Mesenchymal stem cell (in vitro differentiated cells and primary cell): Measurements from ENCODE around the gene POMT2.
A peak's percentile ranks its signal among the peaks of the same experiment; 100 is the strongest.

Experiments used
- DNase-seq: peaks from one replicate; pipeline ENCODE4 v3.0.0-alpha.2; 2013
- H2AFZ ChIP-seq: one replicate; pipeline ENCODE4 v1.6.1; 2013; ENCODE audit warnings: low read depth, mild to moderate bottlenecking, control low read depth, inconsistent platforms, low read length, moderate library complexity
- H2AK5ac ChIP-seq: 2 replicates; pipeline ENCODE4 v1.6.1; 2013; ENCODE audit warnings: low read length, moderate library complexity, mild to moderate bottlenecking, inconsistent platforms; ENCODE audit not compliant: severe bottlenecking
- H2BK120ac ChIP-seq: one replicate; pipeline ENCODE4 v1.6.1; 2013; ENCODE audit warnings: low read depth, mild to moderate bottlenecking, inconsistent platforms, low read length, moderate library complexity
- H2BK12ac ChIP-seq, 2 experiments: one replicate each; pipeline ENCODE4 v1.6.1; 2013; ENCODE audit warnings: inconsistent platforms in 2 of 2, low read length in 2 of 2, mild to moderate bottlenecking in 2 of 2, moderate library complexity in 2 of 2, control low read depth in 1 of 2
- H2BK15ac ChIP-seq: one replicate; pipeline ENCODE4 v1.6.1; 2013; ENCODE audit warnings: mild to moderate bottlenecking, low read depth, inconsistent platforms; ENCODE audit not compliant: poor library complexity, severe bottlenecking
- H2BK5ac ChIP-seq: 2 replicates; pipeline ENCODE4 v1.6.1; 2013; ENCODE audit warnings: low read depth, mild to moderate bottlenecking, low read length, control low read depth, inconsistent platforms; ENCODE audit not compliant: poor library complexity, severe bottlenecking
- H3K14ac ChIP-seq, 2 experiments: one replicate each; pipeline ENCODE4 v1.6.1; 2013; ENCODE audit warnings: inconsistent platforms in 2 of 2, low read length in 2 of 2, control low read depth in 1 of 2, mild to moderate bottlenecking in 1 of 2, moderate library complexity in 1 of 2
- H3K18ac ChIP-seq, 2 experiments: one replicate each; pipeline ENCODE4 v1.6.1; 2013; ENCODE audit warnings: inconsistent platforms in 2 of 2, low read length in 2 of 2, control low read depth in 1 of 2, low read depth in 1 of 2, mild to moderate bottlenecking in 1 of 2
- H3K23ac ChIP-seq, 2 experiments: one replicate each; pipeline ENCODE4 v1.6.1; 2013; ENCODE audit warnings: inconsistent platforms in 2 of 2, low read length in 2 of 2, mild to moderate bottlenecking in 2 of 2, moderate library complexity in 2 of 2, control low read depth in 1 of 2
- H3K27ac ChIP-seq: 2 replicates; pipeline ENCODE4 v1.5.1; 2013; ENCODE audit warnings: mild to moderate bottlenecking, moderate library complexity, low read length, control low read depth, inconsistent platforms; ENCODE audit not compliant: poor library complexity, severe bottlenecking
- H3K27me3 ChIP-seq, 2 experiments: 2 replicates each; pipeline versions ENCODE4 v1.6.1 to v1.7.0; 2013; ENCODE audit warnings: low read length in 2 of 2, mild to moderate bottlenecking in 2 of 2, moderate library complexity in 2 of 2, control low read depth in 1 of 2, inconsistent platforms in 1 of 2; ENCODE audit not compliant: control insufficient read depth in 1 of 2, insufficient read depth in 1 of 2
- H3K36me3 ChIP-seq, 2 experiments: 2 replicates each; pipeline versions ENCODE4 v1.6.1 to v1.7.0; 2013; ENCODE audit warnings: low read length in 2 of 2, control low read depth in 1 of 2, inconsistent platforms in 1 of 2, low read depth in 1 of 2, mild to moderate bottlenecking in 1 of 2; ENCODE audit not compliant: insufficient read depth in 2 of 2, control insufficient read depth in 1 of 2
- H3K4ac ChIP-seq, 2 experiments: one replicate each; pipeline ENCODE4 v1.6.1; 2013; ENCODE audit warnings: inconsistent platforms in 2 of 2, low read length in 2 of 2, mild to moderate bottlenecking in 2 of 2, moderate library complexity in 2 of 2, control low read depth in 1 of 2, low read depth in 1 of 2
- H3K4me1 ChIP-seq: 2 replicates; pipeline ENCODE4 v1.6.1; 2013; ENCODE audit warnings: low read depth, low read length, control low read depth; ENCODE audit not compliant: control insufficient read depth, insufficient read depth
- H3K4me2 ChIP-seq: 2 replicates; pipeline ENCODE4 v1.6.1; 2013; ENCODE audit warnings: low read length, mild to moderate bottlenecking, inconsistent platforms; ENCODE audit not compliant: poor library complexity, severe bottlenecking
- H3K4me3 ChIP-seq, 2 experiments: 2 replicates each; pipeline versions ENCODE4 v1.5.1 to v1.7.0; 2013; ENCODE audit warnings: low read length in 2 of 2, mild to moderate bottlenecking in 2 of 2, control low read depth in 1 of 2, low read depth in 1 of 2; ENCODE audit not compliant: insufficient read depth in 1 of 2
- H3K79me1 ChIP-seq: replicated peaks from 2 replicates; pipeline ENCODE4 v1.6.1; 2013; ENCODE audit warnings: mild to moderate bottlenecking, control low read depth, low read length, inconsistent platforms; ENCODE audit not compliant: poor library complexity, severe bottlenecking
- H3K9ac ChIP-seq: 2 replicates; pipeline ENCODE4 v1.7.0; 2013; ENCODE audit warnings: mild to moderate bottlenecking, low read length, moderate library complexity
- H3K9me3 ChIP-seq: 2 replicates; pipeline ENCODE4 v1.7.0; 2013; ENCODE audit warnings: mild to moderate bottlenecking, low read length; ENCODE audit not compliant: control insufficient read depth
- H4K8ac ChIP-seq: one replicate; pipeline ENCODE4 v1.6.1; 2013; ENCODE audit warnings: inconsistent platforms, mild to moderate bottlenecking, low read length, moderate library complexity
- H4K91ac ChIP-seq: one replicate; pipeline ENCODE4 v1.6.1; 2013; ENCODE audit warnings: mild to moderate bottlenecking, low read length, inconsistent platforms
- WGBS: methylation state at CpG from one replicate; pipeline ENCODE4 v1.1.7; 2013; ENCODE audit warnings: mixed read lengths; 5-methylcytosine and 5-hydroxymethylcytosine counted together

Gene POMT2

DNA sequence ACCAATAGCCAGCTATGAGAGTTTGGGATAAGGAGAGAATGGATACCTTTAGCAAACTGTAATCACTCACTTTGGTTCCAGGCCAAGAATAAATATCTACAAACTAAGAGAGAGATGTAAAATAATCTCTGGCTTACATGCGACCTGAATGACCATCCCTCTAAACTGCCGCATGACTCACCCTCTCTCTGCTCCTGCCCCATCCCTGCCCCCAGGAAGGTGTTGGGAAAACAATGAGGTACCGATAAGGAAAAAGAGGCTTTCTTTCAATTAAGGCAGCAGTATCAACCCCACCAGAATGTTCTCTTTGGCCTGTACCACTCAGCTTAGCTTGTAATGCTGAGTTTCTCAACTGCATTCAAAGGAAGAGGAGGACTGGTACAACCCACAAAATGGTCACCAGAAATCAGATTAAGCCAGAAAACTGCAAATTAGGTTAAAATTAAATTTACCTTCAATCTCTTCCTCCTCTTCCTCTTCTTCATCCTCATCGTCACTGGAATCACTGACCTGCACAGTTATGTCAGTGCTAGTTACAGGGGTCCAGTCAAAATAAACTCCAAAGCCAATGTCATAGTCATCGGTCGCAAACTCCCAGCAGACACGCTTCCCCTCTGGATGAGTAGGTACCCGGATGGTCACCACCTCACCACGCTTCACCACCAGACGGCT is 22.2 kb upstream of the POMT2 start:
- H3K4me2 ChIP-seq = no peak overlapping the region
- H3K36me3 ChIP-seq = peaks cover 12 to 47% of the 10 kb centered on the region in 2 experiments
- no peak overlapping the region for H3K27ac ChIP-seq
- 93% methylated on average over 9 of the region's 10 CpGs for WGBS
- H3K9ac ChIP-seq = no peak overlapping the region
- no peak overlapping the region for H2BK120ac ChIP-seq
- no peak overlapping the region for H3K14ac ChIP-seq
- DNase-seq = no peak
- H3K18ac ChIP-seq = no peak overlapping the region
- H3K4ac ChIP-seq = no peak overlapping the region
- H2BK15ac ChIP-seq = no peak overlapping the region
- peaks cover 7% of the 10 kb centered on the region for H3K79me1 ChIP-seq
- H3K23ac ChIP-seq = no peak overlapping the region
- no peak overlapping the region for H2AK5ac ChIP-seq
- no peak overlapping the region for H4K91ac ChIP-seq
- H3K4me3 ChIP-seq = no peak overlapping the region
- no peak overlapping the region for H4K8ac ChIP-seq
- H2AFZ ChIP-seq = no peak overlapping the region
- no peak overlapping the region for H2BK5ac ChIP-seq
- no peaks in the 10 kb centered on the region for H3K9me3 ChIP-seq
- H3K27me3 ChIP-seq = no peaks in the 10 kb centered on the region
- H3K4me1 ChIP-seq = peaks cover 1% of the 10 kb centered on the region
- no peak overlapping the region for H2BK12ac ChIP-seq

DNA sequence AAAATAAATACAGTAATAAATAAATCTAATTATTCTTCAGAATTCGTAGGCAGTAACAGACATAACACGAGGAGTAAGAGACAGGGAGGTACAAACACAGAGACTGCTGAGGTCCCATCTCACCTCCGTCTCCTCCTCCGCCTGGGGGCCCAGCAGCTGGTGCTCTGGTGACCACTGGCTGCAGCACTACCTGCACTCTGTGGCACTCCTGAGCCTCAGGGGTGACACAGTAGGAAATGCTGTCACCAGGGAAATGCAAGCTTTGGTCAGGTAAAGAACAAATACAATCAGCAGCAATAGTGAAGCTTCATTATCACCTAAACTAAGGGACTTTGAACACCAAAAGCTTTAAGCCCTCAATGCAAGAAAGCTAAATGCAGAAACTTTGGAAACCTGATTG is 19.7 kb upstream of the POMT2 start:
- H4K8ac ChIP-seq = no peak overlapping the region
- H3K4me2 ChIP-seq = no peak overlapping the region
- no peak overlapping the region for H3K9ac ChIP-seq
- H3K14ac ChIP-seq = no peak overlapping the region
- H3K27ac ChIP-seq = no peak overlapping the region
- no peaks in the 10 kb centered on the region for H3K27me3 ChIP-seq
- peaks cover 12 to 41% of the 10 kb centered on the region in 2 experiments for H3K36me3 ChIP-seq
- H3K79me1 ChIP-seq = peaks cover 4% of the 10 kb centered on the region
- H3K23ac ChIP-seq = no peak overlapping the region
- H3K4ac ChIP-seq = no peak overlapping the region
- DNase-seq = no peak
- H3K18ac ChIP-seq = no peak overlapping the region
- no peak overlapping the region for H2BK5ac ChIP-seq
- no peak overlapping the region for H2AK5ac ChIP-seq
- no peak overlapping the region for H2BK12ac ChIP-seq
- H3K4me3 ChIP-seq = no peak overlapping the region
- H4K91ac ChIP-seq = no peak overlapping the region
- H3K9me3 ChIP-seq = no peaks in the 10 kb centered on the region
- H2BK15ac ChIP-seq = no peak overlapping the region
- H2AFZ ChIP-seq = no peak overlapping the region
- no peak overlapping the region for H2BK120ac ChIP-seq
- H3K4me1 ChIP-seq = peaks cover 1% of the 10 kb centered on the region
- 88% methylated on average over 4 of the region's 4 CpGs for WGBS

DNA sequence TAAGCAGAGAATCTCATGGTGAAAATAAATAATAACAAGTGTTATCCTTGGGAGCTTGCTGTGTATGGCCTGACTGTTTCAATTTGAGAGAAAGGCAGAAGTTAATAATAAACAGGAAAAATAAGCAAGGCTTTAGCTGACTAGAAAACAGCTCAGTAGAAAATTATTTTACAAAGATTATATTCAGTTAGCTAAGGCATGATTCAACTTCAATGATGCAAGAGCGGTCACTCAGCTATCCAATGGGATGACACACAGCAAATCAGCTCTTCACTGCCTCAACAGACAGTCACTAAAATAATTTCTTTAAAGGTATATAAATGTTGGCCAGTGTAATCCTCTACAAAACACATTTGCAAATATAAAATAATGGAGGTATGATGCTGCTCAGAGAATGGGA is 18.7 kb upstream of the POMT2 start:
- H2BK120ac ChIP-seq = no peak overlapping the region
- peaks cover 12 to 41% of the 10 kb centered on the region in 2 experiments for H3K36me3 ChIP-seq
- H3K9ac ChIP-seq = peak overlapping the region; percentile 46
- H2AFZ ChIP-seq = no peak overlapping the region
- peak overlapping the region; percentile 8 for H3K4me2 ChIP-seq
- H3K79me1 ChIP-seq = peaks cover 4% of the 10 kb centered on the region
- no peak overlapping the region for H2BK15ac ChIP-seq
- peak; percentile 22 for DNase-seq
- peaks cover 1% of the 10 kb centered on the region for H3K4me1 ChIP-seq
- H4K91ac ChIP-seq = no peak overlapping the region
- H3K9me3 ChIP-seq = no peaks in the 10 kb centered on the region
- H3K14ac ChIP-seq = no peak overlapping the region
- no peaks in the 10 kb centered on the region for H3K27me3 ChIP-seq
- no peak overlapping the region for H2BK5ac ChIP-seq
- no peak overlapping the region for H3K4me3 ChIP-seq
- H2BK12ac ChIP-seq = no peak overlapping the region
- WGBS = 100% methylated on average over 1 of the region's 1 CpG
- no peak overlapping the region for H3K4ac ChIP-seq
- H3K23ac ChIP-seq = no peak overlapping the region
- no peak overlapping the region for H4K8ac ChIP-seq
- no peak overlapping the region for H3K18ac ChIP-seq
- peak overlapping the region; percentile 60 for H3K27ac ChIP-seq
- no peak overlapping the region for H2AK5ac ChIP-seq

DNA sequence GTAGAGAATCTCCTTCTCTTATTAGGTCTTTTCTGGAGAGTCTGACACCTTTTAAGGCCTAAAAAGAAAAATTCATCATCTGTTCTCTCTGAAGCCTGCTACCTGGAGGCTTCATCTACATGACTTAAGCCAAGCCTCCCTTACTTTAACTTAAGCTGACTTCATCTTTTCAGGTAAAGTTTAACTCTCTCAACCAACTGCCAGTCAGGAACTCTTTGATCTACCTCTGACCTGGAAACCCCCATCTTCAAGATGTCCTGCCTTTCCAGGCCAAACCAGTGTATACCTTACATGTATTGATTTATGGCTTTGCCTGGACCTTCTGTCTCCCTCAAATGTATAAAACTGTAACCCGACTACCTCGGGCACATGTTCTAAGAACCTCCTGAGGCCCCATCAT is 17.6 kb upstream of the POMT2 start:
- WGBS = 88% methylated on average over 2 of the region's 2 CpGs
- H2AK5ac ChIP-seq = no peak overlapping the region
- no peak overlapping the region for H3K14ac ChIP-seq

More for the DNA sequence above, 17.6 kb upstream of the POMT2 start:
- H4K8ac ChIP-seq = no peak overlapping the region
- no peak overlapping the region for H3K9ac ChIP-seq
- H3K4me3 ChIP-seq = no peak overlapping the region
- H3K4me2 ChIP-seq = no peak overlapping the region
- DNase-seq = no peak
- H3K27me3 ChIP-seq = no peaks in the 10 kb centered on the region
- no peak overlapping the region for H2BK5ac ChIP-seq
- H3K18ac ChIP-seq = no peak overlapping the region
- H3K4me1 ChIP-seq = peaks cover 1% of the 10 kb centered on the region
- H3K79me1 ChIP-seq = peaks cover 4% of the 10 kb centered on the region
- peaks cover 12 to 36% of the 10 kb centered on the region in 2 experiments for H3K36me3 ChIP-seq
- no peaks in the 10 kb centered on the region for H3K9me3 ChIP-seq
- no peak overlapping the region for H3K23ac ChIP-seq
- H2BK15ac ChIP-seq = no peak overlapping the region
- no peak overlapping the region for H2BK120ac ChIP-seq
- H3K4ac ChIP-seq = no peak overlapping the region
- H2BK12ac ChIP-seq = no peak overlapping the region
- H4K91ac ChIP-seq = no peak overlapping the region
- no peak overlapping the region for H2AFZ ChIP-seq
- H3K27ac ChIP-seq = no peak overlapping the region
